HG02571 (cell line): ENCODE measurements around the gene OCA2.
"Not testable (repeated sequence)": the region's sequence is repeated elsewhere in the genome, so short reads cannot be mapped to it uniquely, and the experiment has no call there.

Experiments used
- ATAC-seq: cut with Tn5 transposase; IDR thresholded peaks from one replicate; pipeline ENCODE4 v1.9.1; 2021; ENCODE audit warnings: mild to moderate bottlenecking, moderate library complexity; ENCODE audit not compliant: unreplicated experiment

Gene OCA2

DNA sequence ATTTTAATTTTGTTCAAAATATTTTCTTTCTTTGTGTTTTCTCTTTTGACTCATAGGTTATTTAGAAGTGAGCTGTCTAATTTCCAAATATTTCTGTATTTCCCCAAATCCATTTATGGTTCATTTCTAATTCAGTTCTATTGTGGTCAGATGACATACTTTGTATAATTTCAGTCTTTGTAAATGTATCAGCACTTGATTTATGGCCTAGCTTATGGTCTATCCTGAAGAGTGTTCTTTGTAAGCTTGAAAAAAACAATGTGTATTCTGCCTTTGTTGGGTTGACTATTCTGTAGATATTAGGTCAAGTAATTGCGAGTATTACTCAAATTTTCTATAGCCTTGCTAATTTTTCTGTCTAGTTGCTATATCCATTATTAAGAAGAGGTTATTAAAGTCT is 311.2 kb downstream of the OCA2 start:
- no peak for ATAC-seq

DNA sequence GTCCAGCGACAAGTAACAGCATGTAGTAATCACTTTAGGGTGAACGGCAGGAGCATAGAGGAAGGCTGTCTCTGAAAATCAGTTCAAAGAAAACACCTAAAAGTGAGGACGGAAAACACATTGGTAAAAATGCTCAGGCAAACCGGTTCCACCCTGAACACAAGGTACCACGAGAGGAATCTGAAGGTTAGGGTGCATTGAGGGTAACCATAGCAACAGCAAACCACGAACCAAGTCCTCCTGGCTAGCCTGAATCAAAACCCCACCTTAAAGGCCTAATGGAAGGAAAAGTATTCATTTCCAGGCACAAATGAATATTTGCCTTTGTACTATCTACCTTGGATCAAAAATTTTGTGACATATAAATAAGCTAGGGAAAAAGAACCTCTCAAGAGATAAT is 315.0 kb downstream of the OCA2 start:
- no peak for ATAC-seq

GRCh38 chr15:27783678-27784077 is 315.4 kb downstream of the OCA2 start:
- no peak for ATAC-seq

DNA sequence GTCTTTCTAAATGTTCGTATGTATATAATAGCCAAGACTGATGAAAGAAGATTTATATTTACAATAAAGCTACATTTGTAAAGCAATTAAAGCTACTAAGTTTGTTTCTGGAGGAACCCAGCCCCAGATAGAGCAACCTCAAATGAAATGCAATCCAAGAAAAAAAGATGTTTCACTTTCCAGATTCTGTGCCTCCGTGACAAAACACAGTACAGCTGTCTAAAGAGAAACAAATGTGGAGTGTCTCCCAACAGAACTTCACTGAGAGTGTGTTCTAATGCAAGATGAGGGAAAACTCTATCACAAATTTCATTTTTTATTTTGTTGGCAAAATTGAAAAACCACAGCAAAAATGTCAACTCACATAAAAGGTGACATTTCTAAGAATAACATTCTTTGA is 317.0 kb downstream of the OCA2 start:
- ATAC-seq: no peak

DNA sequence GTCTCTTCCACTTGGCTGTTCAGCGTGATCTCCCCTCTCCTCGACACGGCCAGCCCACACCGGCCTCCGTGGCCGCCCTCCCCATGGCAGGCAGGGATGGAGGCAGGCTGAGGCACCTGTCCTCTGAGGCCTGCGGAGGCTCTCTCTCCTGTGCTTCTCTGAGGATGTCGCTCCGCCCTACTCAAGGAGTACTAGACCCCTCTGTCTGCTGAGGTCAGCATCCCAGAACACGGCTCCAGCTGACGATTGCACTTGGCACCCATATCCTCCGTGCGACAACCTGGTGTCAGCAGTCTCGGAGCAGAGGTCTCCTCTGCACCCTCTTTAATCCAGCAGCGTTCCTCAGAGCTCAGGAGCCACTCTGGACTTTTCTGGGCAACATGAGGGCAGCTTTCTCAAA is 322.6 kb downstream of the OCA2 start:
- ATAC-seq: no peak

DNA sequence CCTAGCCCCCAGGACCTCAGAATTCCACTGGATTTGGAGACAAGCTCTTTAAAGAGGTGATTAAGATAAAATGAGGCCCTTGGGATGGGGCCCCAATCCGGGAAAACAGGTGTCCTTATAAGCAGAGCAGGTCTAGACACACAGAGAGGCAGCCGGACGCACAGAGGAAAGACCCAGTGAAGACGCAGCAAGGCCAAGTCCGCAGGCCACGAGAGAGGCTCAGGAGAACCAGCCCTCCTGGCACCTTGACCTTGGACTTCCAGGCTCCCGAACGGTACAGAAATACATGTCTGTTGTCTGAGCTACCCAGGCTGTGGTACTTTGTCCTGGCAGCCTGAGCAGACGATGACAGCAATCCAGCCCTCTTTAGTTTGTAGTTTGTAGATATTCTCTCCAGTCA is 324.5 kb downstream of the OCA2 start:
- no peak for ATAC-seq

GRCh38 chr15:27774191-27774590 is 324.9 kb downstream of the OCA2 start:
- ATAC-seq: no peak

DNA sequence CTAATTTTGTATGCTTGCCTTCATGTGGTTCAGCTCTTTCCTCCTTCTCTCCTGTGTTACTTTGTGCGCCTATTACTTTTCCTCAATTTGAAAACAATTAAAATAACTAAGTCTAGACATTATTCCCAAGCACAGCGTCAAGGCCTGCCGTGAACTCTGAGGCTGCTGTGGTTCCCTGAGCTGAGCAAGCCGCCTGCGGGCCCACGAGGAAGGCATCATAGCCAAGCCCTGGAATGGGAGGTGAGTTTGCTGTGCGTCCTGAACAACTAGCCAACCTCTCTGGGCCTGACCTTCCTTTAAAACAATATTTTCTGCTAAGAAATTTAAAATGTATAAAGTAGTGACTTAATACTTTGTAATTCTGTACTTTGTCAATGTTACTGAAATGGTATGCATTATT is 327.2 kb downstream of the OCA2 start:
- no peak for ATAC-seq

- ATAC-seq: no peak
Measured at GRCh38 chr15:27770769-27771554, 328.2 kb downstream of the OCA2 start.

DNA sequence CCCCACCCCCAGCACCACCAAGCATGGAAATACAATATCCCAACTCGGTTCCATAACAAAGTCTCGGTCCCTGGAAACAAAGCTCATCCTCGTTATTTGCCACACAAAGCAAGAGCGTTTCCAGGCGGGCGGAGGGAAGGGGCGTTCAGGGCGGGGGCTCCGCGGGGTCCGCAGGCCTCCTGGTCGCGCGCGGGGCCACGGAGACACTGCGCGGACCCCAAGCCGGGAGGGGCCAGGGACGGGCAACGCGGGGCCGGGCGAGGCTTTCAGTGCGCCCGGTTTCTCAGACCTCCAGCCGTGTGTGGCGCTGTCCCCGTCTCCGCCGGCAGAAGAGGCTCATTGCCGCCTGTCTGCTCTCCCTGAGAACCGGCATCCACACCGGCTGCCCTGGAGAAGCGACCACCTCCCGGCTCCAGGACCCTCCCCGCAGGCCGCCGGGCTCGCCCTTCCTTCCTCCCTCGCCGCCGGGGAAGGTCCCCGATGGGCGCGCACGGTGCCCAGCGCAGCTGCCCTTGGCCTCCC is 329.0 kb downstream of the OCA2 start:
- no peak for ATAC-seq

DNA sequence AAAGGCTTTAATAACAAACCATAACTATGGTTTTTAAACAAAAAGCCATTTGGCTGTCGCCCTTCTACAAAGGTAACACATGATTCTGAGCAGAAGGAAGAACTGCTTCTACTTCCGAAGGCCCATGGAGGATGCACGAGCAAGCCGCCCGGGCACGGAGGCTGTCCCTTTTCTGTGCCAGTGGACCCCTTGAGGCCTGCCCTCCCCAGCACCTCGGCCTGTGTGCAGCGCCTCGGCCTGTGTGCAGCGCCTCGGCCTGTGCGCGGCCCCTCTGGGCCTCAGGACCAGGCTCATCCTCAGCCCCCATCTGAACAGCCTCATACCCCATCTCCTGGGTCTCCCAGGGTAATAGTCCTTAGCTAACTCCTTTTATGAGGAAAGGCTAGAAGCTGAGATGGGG is 329.5 kb downstream of the OCA2 start:
- ATAC-seq: no peak

- no peak for ATAC-seq
Measured at GRCh38 chr15:27768732-27769475, 330.2 kb downstream of the OCA2 start.

DNA sequence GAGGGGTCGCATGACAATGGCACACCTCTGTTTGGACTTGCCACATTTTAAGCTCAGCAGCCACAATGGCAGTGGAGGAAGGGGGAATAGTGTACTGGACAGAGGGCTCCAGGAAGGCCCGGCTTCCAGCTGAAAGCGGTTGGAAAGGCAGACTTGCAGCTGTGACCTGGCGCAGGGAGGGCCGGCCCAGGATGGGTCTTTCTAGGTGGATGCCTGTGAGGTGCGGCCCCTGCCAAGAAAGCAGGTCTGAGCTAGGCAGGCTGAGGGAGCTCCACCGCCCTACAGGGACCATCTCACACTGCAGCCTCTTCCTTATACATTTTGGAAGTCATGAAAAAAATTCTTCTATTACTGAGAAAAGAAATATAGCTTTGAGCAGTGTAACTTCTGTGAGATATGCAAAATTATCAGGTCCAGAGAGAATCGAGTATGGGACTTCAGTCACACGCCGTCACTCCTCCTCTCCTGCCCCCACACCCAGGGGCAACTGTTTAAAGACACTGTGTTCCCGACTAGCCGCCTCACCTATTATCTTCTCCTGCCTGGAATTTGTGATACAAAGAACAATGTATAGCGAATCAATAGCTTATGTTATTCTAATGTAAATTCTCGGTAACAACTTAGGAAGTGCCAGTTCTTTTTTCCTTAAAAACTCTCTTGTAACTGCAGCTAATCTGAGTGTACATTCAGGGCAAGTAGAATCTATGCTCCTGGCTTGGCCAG is 331.0 kb downstream of the OCA2 start:
- ATAC-seq: no peak

- not testable (repeated sequence) for ATAC-seq
Measured at GRCh38 chr15:27767430-27767829, 331.7 kb downstream of the OCA2 start.

- ATAC-seq: no peak
Measured at GRCh38 chr15:27764339-27764738, 334.8 kb downstream of the OCA2 start.

GRCh38 chr15:27763514-27763913 is 335.6 kb downstream of the OCA2 start:
- no peak for ATAC-seq

DNA sequence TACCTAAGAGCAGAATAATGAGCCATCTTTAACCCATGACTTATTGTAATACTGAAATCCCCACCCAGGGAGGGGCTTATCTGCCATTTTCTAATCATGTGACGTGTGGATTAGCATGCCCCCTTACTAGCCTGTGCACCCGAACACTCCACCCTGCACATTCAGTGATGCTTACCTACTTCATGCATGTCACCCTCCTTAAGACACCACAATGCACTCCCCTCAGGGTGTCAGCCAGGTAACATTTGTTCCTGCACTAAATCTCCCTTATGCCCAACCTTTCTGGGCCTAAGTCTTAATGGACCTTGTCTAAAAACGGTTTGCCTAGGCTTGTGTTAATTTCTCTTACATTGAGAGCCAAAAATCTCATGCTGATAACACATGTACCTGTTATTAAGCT is 336.6 kb downstream of the OCA2 start:
- ATAC-seq: no peak

GRCh38 chr15:27757052-27757451 is 342.1 kb downstream of the OCA2 start:
- no peak for ATAC-seq

- ATAC-seq: no peak
Measured at GRCh38 chr15:27752691-27753090, 346.4 kb downstream of the OCA2 start.

DNA sequence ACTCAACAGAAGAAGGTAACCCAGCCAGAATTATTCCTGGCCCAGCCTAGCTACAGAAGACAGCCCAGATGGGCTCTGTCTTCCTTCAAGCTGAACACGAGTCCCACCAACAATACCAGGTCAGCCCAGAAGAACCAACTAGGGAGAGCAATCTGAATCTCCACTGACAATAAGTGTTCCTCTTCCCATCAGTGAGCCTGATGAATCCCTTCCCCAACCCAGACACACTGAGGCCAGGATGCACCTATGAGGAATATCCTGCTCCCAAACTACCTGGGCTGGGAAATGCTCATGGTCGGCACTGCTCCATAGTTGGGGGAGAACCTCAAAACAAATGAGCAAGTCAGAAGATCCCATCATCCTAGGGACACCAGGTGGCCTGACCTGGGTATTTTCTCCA is 351.1 kb downstream of the OCA2 start:
- ATAC-seq: no peak

DNA sequence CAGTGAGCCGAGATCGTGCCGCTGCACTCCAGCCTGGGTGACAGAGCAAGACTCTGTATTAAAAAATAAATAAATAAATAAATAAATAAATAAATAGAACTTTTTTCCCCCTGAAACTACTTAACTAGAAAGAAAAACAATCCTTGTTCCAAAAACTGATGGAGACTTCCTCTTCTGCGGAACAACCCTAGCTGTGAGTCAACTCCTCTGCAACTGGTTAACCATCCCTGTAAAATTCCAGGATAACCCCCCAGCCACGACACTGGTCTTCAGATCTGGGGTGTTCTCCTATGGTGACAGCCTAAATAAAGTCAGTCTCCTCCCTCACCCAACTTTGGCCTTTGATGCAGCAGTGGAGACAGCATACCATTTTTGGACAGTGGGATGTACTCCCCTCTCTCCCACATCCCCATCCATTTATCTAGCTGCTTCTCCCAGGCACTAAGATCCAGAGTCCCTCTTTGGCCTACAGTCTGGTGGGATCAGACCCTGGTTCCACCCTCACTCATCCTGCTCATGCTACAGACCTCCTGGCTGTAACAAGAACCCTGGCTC is 352.6 kb downstream of the OCA2 start:
- ATAC-seq: no peak
